H1 (cell line): ENCODE results near the gene CSF3.

Source experiments
- CREB1 ChIP-seq: IDR thresholded peaks from 2 replicates; pipeline ENCODE4 v1.6.1; 2012; ENCODE audit warnings: inconsistent platforms
- EZH2 ChIP-seq: fragments of 200-600 bp; sonication (generic); IDR thresholded peaks from 2 replicates; pipeline ENCODE4 v1.7.1; 2012; ENCODE audit warnings: low read depth, mild to moderate bottlenecking, moderate library complexity, low read length, inconsistent platforms; ENCODE audit not compliant: severe bottlenecking
- POLR2AphosphoS5 ChIP-seq: IDR thresholded peaks from 2 replicates; pipeline ENCODE4 v1.6.1; 2011; ENCODE audit warnings: low read depth, low read length
- SIX5 ChIP-seq: IDR thresholded peaks from 2 replicates; pipeline ENCODE4 v1.6.1; 2011; ENCODE audit warnings: mild to moderate bottlenecking, low read depth, low read length
- SP4 ChIP-seq: IDR thresholded peaks from 2 replicates; pipeline ENCODE4 v1.6.1; 2012; ENCODE audit warnings: low read length, inconsistent platforms
- TAF7 ChIP-seq: optimal IDR thresholded peaks from 2 replicates; pipeline ENCODE3; 2011; ENCODE audit warnings: low read depth, mild to moderate bottlenecking, inconsistent platforms, low read length, moderate library complexity, borderline replicate concordance
- YY1 ChIP-seq: IDR thresholded peaks from 2 replicates; pipeline ENCODE4 v1.6.1; 2011; ENCODE audit warnings: low read depth, mild to moderate bottlenecking, low read length
- TF ChIP-seq, protein P1 (sequence below), 3 experiments: IDR thresholded peaks; 1 replicate in 2 of 3; 2 replicates in 1 of 3; pipeline versions ENCODE4 v1.5.1 to v1.6.1; 2011; ENCODE audit warnings: low read length in 3 of 3, mild to moderate bottlenecking in 3 of 3, inconsistent platforms in 2 of 3, low read depth in 1 of 3, moderate library complexity in 1 of 3; ENCODE audit not compliant: insufficient read depth in 1 of 3; ENCODE audit errors: control extremely low read depth in 1 of 3
- TF ChIP-seq, protein P2 (sequence below): IDR thresholded peaks from 2 replicates; pipeline ENCODE4 v1.6.1; 2011; ENCODE audit warnings: low read length, improper control_type of control experiment

DNA sequence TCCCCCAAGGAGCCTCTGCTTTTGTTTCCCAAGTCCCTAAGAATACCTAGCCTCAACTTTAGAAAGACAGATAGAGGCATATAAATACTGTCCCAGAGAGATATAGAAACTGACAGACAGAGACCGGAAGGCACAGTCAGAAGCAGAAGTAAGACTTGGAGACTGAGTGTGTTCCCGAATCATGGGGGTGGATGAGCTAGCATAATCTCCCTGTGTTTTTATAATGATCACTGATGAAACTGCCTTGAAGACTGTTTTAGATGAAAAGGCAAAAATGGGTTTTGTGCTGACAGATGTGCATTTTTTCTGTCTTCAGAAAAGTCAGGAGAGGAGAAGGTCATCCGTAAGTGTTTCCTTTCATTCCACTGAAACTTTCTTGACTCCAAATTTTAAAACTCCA lies 43.0 kb upstream of the CSF3 start:
- TF ChIP-seq, protein P1, sequence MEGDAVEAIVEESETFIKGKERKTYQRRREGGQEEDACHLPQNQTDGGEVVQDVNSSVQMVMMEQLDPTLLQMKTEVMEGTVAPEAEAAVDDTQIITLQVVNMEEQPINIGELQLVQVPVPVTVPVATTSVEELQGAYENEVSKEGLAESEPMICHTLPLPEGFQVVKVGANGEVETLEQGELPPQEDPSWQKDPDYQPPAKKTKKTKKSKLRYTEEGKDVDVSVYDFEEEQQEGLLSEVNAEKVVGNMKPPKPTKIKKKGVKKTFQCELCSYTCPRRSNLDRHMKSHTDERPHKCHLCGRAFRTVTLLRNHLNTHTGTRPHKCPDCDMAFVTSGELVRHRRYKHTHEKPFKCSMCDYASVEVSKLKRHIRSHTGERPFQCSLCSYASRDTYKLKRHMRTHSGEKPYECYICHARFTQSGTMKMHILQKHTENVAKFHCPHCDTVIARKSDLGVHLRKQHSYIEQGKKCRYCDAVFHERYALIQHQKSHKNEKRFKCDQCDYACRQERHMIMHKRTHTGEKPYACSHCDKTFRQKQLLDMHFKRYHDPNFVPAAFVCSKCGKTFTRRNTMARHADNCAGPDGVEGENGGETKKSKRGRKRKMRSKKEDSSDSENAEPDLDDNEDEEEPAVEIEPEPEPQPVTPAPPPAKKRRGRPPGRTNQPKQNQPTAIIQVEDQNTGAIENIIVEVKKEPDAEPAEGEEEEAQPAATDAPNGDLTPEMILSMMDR (IDR thresholded peaks at IDR 0.05; ENCODE audit: control extremely low read depth in 1 of 3, insufficient read depth in 1 of 3, low read depth in 1 of 3, low read length in 3 of 3), result no peak
- no peak for TF ChIP-seq EZH2
- TF ChIP-seq SP4, result no peak
- no peak for TF ChIP-seq POLR2AphosphoS5
- TF ChIP-seq SIX5, result no peak
- no peak for TF ChIP-seq CREB1
- no peak for TF ChIP-seq YY1
- TF ChIP-seq, protein P2, sequence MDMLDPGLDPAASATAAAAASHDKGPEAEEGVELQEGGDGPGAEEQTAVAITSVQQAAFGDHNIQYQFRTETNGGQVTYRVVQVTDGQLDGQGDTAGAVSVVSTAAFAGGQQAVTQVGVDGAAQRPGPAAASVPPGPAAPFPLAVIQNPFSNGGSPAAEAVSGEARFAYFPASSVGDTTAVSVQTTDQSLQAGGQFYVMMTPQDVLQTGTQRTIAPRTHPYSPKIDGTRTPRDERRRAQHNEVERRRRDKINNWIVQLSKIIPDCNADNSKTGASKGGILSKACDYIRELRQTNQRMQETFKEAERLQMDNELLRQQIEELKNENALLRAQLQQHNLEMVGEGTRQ, result no peak
- TF ChIP-seq TAF7, result no peak
